ENCODE data around the gene DGCR2.

DGCR2 gene

GRCh38 chr22:19151329-19152191 is 29.3 kb upstream of the DGCR2 start:
- H3K27ac ChIP-seq (replicated peaks), result no peak overlapping the region
- no peak for DNase-seq (ENCODE audit: low read depth in 1 of 2, low spot score in 1 of 2)
- H3K27me3 ChIP-seq (ENCODE audit: insufficient read depth, poor library complexity, severe bottlenecking), result peaks cover 34% of the 10 kb centered on the region
- no peak for TF ChIP-seq REST (IDR thresholded peaks at IDR 0.05; ENCODE audit: insufficient replicate concordance, low read depth)
- no peak for TF ChIP-seq POLR2AphosphoS5 (IDR thresholded peaks at IDR 0.05; ENCODE audit: low read depth)
- no peak for TF ChIP-seq SPI1 (IDR thresholded peaks at IDR 0.05; ENCODE audit: borderline replicate concordance, low read depth)
- TF ChIP-seq CTCF (IDR thresholded peaks at IDR 0.05; ENCODE audit: insufficient read depth, low read length), result no peak
- TF ChIP-seq GABPA (IDR thresholded peaks at IDR 0.05; ENCODE audit: low read depth), result no peak
- no peak overlapping the region for H3K4me3 ChIP-seq (replicated peaks; ENCODE audit: insufficient read depth, low read length)

- TF ChIP-seq SPI1 (IDR thresholded peaks at IDR 0.05; ENCODE audit: borderline replicate concordance, low read depth) (no peak), CTCF (IDR thresholded peaks at IDR 0.05; ENCODE audit: insufficient read depth, low read length) (no peak), GABPA (IDR thresholded peaks at IDR 0.05; ENCODE audit: low read depth) (no peak), POLR2AphosphoS5 (IDR thresholded peaks at IDR 0.05; ENCODE audit: low read depth) (no peak), REST (IDR thresholded peaks at IDR 0.05; ENCODE audit: insufficient replicate concordance, low read depth) (no peak)
- H3K4me3 ChIP-seq (replicated peaks; ENCODE audit: insufficient read depth, low read length), result no peak overlapping the region
- no peak overlapping the region for H3K27ac ChIP-seq (replicated peaks)
- no peak for DNase-seq (ENCODE audit: low read depth in 1 of 2, low spot score in 1 of 2)
- H3K27me3 ChIP-seq (ENCODE audit: insufficient read depth, poor library complexity, severe bottlenecking), result peaks cover 34% of the 10 kb centered on the region
Measured at GRCh38 chr22:19150482-19151328, 28.5 kb upstream of the DGCR2 start.

- Histone ChIP-seq H3K4me3 (replicated peaks; ENCODE audit: insufficient read depth, low read length) (no peak within 1 kb of the TSS; the same call in 1 of the 2 replicates), H3K27ac (replicated peaks) (no peak within 1 kb of the TSS), H3K27me3 (ENCODE audit: insufficient read depth, poor library complexity, severe bottlenecking) (peaks cover 34% of the 10 kb centered on the region)
- no peak for TF ChIP-seq POLR2AphosphoS5 (IDR thresholded peaks at IDR 0.05; ENCODE audit: low read depth)
- TF ChIP-seq REST (IDR thresholded peaks at IDR 0.05; ENCODE audit: insufficient replicate concordance, low read depth), result no peak
- TF ChIP-seq SPI1 (IDR thresholded peaks at IDR 0.05; ENCODE audit: borderline replicate concordance, low read depth), result no peak
- no peak for TF ChIP-seq CTCF (IDR thresholded peaks at IDR 0.05; ENCODE audit: insufficient read depth, low read length)
- TF ChIP-seq GABPA (IDR thresholded peaks at IDR 0.05; ENCODE audit: low read depth), result no peak
- DNase-seq (ENCODE audit: low read depth in 1 of 2, low spot score in 1 of 2), result no peak
Measured at GRCh38 chr22:19149991-19150390, 27.8 kb upstream of the DGCR2 start, which contains the start of gene GSC2. Gene GSC2, minus strand, starts transcription at chr22:19150292. Its CDS starts 9 bp downstream, at chr22:19150283.

All from HL-60 (cell line).